GM18861 (cell line): ENCODE measurements around the gene BANK1.
A peak's percentile ranks its signal among the peaks of the same experiment; 100 is the strongest.

Source experiments
- ATAC-seq: cut with Tn5 transposase; IDR thresholded peaks from one replicate; pipeline ENCODE4 v1.9.1; 2021; ENCODE audit not compliant: unreplicated experiment

The BANK1 gene

GRCh38 chr4:101807351-101807750, 16.8 kb downstream of the BANK1 start:
- peak; percentile 20 for ATAC-seq

- peak; percentile 94 for ATAC-seq
These were observed 23.1 kb downstream of the BANK1 start for GRCh38 chr4:101813604-101814003.

- ATAC-seq: no peak
These were observed 27.8 kb downstream of the BANK1 start for GRCh38 chr4:101818362-101818761.

- ATAC-seq: no peak
These were observed 33.3 kb downstream of the BANK1 start for GRCh38 chr4:101823864-101824263.

GRCh38 chr4:101824500-101824899, 34.0 kb downstream of the BANK1 start:
- ATAC-seq: no peak

GRCh38 chr4:101825953-101826352, 35.4 kb downstream of the BANK1 start:
- ATAC-seq: no peak

- ATAC-seq: no peak
These were observed 41.3 kb downstream of the BANK1 start for GRCh38 chr4:101831816-101832215.

- no peak for ATAC-seq
These were observed 43.0 kb downstream of the BANK1 start for GRCh38 chr4:101833480-101833879.

- no peak for ATAC-seq
These were observed 44.8 kb downstream of the BANK1 start for GRCh38 chr4:101835121-101835904.

GRCh38 chr4:101843054-101843453, 52.5 kb downstream of the BANK1 start:
- ATAC-seq: no peak

- ATAC-seq: no peak
These were observed 56.0 kb downstream of the BANK1 start for GRCh38 chr4:101846550-101846949.

GRCh38 chr4:101850698-101851097, 60.2 kb downstream of the BANK1 start:
- ATAC-seq: no peak

- peak; percentile 46 for ATAC-seq
These were observed 61.1 kb downstream of the BANK1 start for GRCh38 chr4:101851672-101852071.

- peak; percentile 61 for ATAC-seq
These were observed 62.5 kb downstream of the BANK1 start for GRCh38 chr4:101853028-101853427.

GRCh38 chr4:101853691-101854090, 63.2 kb downstream of the BANK1 start:
- ATAC-seq: no peak

- ATAC-seq: no peak
These were observed 64.7 kb downstream of the BANK1 start for GRCh38 chr4:101855239-101855638.

GRCh38 chr4:101856149-101856548, 65.6 kb downstream of the BANK1 start:
- no peak for ATAC-seq

- ATAC-seq: no peak
These were observed 66.6 kb downstream of the BANK1 start for GRCh38 chr4:101857176-101857575.

- no peak for ATAC-seq
These were observed 68.1 kb downstream of the BANK1 start for GRCh38 chr4:101858641-101859040.

- no peak for ATAC-seq
These were observed 72.1 kb downstream of the BANK1 start for GRCh38 chr4:101862595-101862994.

GRCh38 chr4:101864660-101865059, 74.1 kb downstream of the BANK1 start:
- ATAC-seq: no peak

GRCh38 chr4:101865501-101866062, 75.1 kb downstream of the BANK1 start:
- no peak for ATAC-seq

- ATAC-seq: no peak
These were observed 80.3 kb downstream of the BANK1 start for GRCh38 chr4:101870874-101871273.
